ENCODE data around the gene FRMD4A.
"Not testable (repeated sequence)": the region's sequence is repeated elsewhere in the genome, so short reads cannot be mapped to it uniquely, and the experiment has no call there.

FRMD4A gene

GRCh38 chr10:13770760-13771493, 559.8 kb downstream of the FRMD4A start:
- no peak for TF ChIP-seq ZFX (IDR thresholded peaks at IDR 0.05; ENCODE audit: borderline replicate concordance)
- TF ChIP-seq CTCF (IDR thresholded peaks at IDR 0.05): no peak
- no peak overlapping the region for H3K27ac ChIP-seq

- no peak for TF ChIP-seq CTCF (IDR thresholded peaks at IDR 0.05)
- TF ChIP-seq ZFX (IDR thresholded peaks at IDR 0.05; ENCODE audit: borderline replicate concordance): no peak
- H3K27ac ChIP-seq: no peak overlapping the region
Measured at GRCh38 chr10:13769946-13770345, 560.8 kb downstream of the FRMD4A start.

- TF ChIP-seq ZFX (IDR thresholded peaks at IDR 0.05; ENCODE audit: borderline replicate concordance) (no peak), CTCF (IDR thresholded peaks at IDR 0.05) (no peak)
- no peak overlapping the region for H3K27ac ChIP-seq
Measured at GRCh38 chr10:13767676-13768178, 563.0 kb downstream of the FRMD4A start.

DNA sequence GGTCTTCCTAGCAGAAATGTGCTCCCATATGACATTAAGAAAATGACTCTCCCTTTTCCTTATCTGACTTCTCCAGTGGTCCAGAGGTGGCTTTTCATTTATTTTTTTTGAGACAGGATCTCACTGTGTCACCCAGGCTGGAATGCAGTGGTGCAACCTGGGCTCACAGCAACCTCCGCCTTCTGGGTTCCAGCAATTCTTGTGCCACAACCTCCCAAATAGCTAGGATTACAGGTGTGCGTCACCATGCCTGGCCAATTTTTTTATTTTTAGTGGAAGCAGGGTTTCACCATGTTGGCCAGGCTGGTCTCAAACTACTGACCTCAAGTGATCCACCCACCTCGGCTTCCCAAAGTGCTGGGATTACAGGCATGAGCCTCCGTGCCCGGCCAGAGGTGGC, 563.6 kb downstream of the FRMD4A start:
- H3K27ac ChIP-seq: not testable (repeated sequence)

- H3K27ac ChIP-seq: no peak overlapping the region
- TF ChIP-seq ZFX (IDR thresholded peaks at IDR 0.05; ENCODE audit: borderline replicate concordance): no peak
- TF ChIP-seq CTCF (IDR thresholded peaks at IDR 0.05): no peak
Measured at GRCh38 chr10:13765641-13766341, 564.9 kb downstream of the FRMD4A start.

- TF ChIP-seq CTCF (IDR thresholded peaks at IDR 0.05) (no peak), ZFX (IDR thresholded peaks at IDR 0.05; ENCODE audit: borderline replicate concordance) (no peak)
- H3K27ac ChIP-seq: no peak overlapping the region
Measured at GRCh38 chr10:13761490-13762091, 569.1 kb downstream of the FRMD4A start.

DNA sequence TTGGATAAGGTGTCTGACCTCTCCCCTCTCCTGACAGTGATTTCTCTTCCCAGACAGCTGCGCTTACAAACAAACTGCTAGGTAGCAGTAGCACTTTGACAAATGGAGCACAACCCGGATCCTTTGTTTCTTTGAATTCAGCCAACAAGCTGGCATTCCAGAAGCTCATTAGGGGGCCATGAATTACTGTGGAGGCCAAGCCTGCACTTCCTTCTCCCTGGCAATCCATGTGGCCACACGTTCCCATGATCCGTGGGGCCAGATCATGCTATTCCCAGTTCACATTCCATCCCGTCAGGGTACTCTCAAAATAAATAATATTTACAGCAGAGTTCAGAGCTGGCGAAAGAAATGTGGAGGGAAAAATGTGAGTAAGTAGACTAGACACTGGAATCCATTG, 571.6 kb downstream of the FRMD4A start:
- H3K27ac ChIP-seq: no peak overlapping the region
- TF ChIP-seq CTCF (IDR thresholded peaks at IDR 0.05) (no peak), ZFX (IDR thresholded peaks at IDR 0.05; ENCODE audit: borderline replicate concordance) (no peak)
